ENCODE data around the gene HTT. TPM values are rescaled to one million over a fixed set of nuclear protein-coding genes. Genes with fewer than 3 reads are reported as not detected.

The HTT gene
- polyA plus RNA-seq, 2 of the 4 experiments (the other 2 are of a cell fraction), result 14.5 to 16.9 TPM

DNA sequence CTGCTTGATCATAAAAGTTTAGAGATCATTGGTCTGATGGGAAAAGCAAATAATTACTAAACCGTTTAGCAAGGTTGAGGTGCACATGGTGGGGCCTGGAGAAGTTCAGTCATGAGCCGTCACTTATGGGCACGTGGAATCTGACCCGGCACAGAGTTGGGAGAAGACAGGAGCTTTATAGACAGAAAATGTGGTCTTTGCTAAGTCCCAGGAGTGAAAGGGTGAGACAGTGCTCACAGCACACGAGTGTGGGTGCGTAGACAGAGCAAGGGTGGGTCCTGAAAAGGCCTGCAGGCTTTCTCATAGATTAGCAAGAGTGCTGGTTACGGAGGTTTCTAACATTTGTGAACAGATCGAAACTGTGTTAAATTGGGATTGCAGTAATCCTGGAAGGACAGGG is 43.8 kb downstream of the HTT start:
- H3K4me1 ChIP-seq, result no peaks in the 10 kb centered on the region
- WGBS (ENCODE audit: missing lambda C conversion rate), result 91% methylated on average over 8 of the region's 8 CpGs
- H3K27ac ChIP-seq, result no peak overlapping the region
- no peak overlapping the region for H3K4me2 ChIP-seq
- FAIRE-seq (no peak), ATAC-seq (no peak), DNase-seq (ENCODE audit: low read depth in 1 of 2, low spot score in 1 of 2) (no peak)
- no peaks in the 10 kb centered on the region for H3K9me3 ChIP-seq
- TF ChIP-seq, protein P1, sequence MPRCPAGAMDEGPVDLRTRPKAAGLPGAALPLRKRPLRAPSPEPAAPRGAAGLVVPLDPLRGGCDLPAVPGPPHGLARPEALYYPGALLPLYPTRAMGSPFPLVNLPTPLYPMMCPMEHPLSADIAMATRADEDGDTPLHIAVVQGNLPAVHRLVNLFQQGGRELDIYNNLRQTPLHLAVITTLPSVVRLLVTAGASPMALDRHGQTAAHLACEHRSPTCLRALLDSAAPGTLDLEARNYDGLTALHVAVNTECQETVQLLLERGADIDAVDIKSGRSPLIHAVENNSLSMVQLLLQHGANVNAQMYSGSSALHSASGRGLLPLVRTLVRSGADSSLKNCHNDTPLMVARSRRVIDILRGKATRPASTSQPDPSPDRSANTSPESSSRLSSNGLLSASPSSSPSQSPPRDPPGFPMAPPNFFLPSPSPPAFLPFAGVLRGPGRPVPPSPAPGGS (IDR thresholded peaks at IDR 0.05), result no peak
- TF ChIP-seq, protein P2, sequence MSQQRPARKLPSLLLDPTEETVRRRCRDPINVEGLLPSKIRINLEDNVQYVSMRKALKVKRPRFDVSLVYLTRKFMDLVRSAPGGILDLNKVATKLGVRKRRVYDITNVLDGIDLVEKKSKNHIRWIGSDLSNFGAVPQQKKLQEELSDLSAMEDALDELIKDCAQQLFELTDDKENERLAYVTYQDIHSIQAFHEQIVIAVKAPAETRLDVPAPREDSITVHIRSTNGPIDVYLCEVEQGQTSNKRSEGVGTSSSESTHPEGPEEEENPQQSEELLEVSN (IDR thresholded peaks at IDR 0.05; ENCODE audit: borderline replicate concordance, low read depth), result no peak
- TF ChIP-seq GATA3 (IDR thresholded peaks at IDR 0.05; ENCODE audit: borderline replicate concordance) (no peak), HDAC2 (IDR thresholded peaks at IDR 0.05) (no peak)
- CTCF ChIA-PET, result no interaction called here
- H3K4me3 ChIP-seq, result no peak overlapping the region
- POLR2A ChIA-PET, result no interaction called here

DNA sequence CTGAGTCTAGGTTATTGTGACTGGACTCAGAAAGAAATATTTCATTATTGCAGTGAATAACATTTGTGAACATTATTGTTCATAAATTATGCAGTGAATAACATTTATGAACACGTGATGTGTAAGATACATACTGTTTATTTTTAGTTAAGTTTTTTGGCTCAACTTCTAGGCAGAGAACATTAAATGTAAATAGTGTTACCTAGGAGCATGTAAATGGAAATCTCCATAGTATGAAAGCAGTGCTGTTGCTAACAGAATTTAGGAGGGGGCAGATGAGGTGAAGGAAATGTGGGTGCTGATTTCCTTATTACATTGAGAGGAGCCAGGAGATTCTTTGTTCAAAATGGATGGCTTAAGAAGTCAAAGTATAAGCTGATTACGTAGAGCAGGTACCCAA is 45.0 kb downstream of the HTT start:
- no peak overlapping the region for H3K4me3 ChIP-seq
- ChIA-PET POLR2A (no interaction called here), CTCF (no interaction called here)
- H3K9me3 ChIP-seq, result no peaks in the 10 kb centered on the region
- 85% methylated on average over 2 of the region's 2 CpGs for WGBS (ENCODE audit: missing lambda C conversion rate)
- no peak for DNase-seq (ENCODE audit: low read depth in 1 of 2, low spot score in 1 of 2)
- no peak overlapping the region for H3K4me2 ChIP-seq
- FAIRE-seq, result no peak
- H3K27ac ChIP-seq, result no peak overlapping the region
- no peak for TF ChIP-seq FOSB (CRISPR knock-in tag; IDR thresholded peaks at IDR 0.05)
- no peak for TF ChIP-seq ESRRA (IDR thresholded peaks at IDR 0.05; ENCODE audit: borderline replicate concordance, low read length)
- TF ChIP-seq RFX5 (IDR thresholded peaks at IDR 0.05), result no peak
- no peak for TF ChIP-seq CHD4 (IDR thresholded peaks at IDR 0.05; ENCODE audit: borderline replicate concordance)
- TF ChIP-seq, protein P3, sequence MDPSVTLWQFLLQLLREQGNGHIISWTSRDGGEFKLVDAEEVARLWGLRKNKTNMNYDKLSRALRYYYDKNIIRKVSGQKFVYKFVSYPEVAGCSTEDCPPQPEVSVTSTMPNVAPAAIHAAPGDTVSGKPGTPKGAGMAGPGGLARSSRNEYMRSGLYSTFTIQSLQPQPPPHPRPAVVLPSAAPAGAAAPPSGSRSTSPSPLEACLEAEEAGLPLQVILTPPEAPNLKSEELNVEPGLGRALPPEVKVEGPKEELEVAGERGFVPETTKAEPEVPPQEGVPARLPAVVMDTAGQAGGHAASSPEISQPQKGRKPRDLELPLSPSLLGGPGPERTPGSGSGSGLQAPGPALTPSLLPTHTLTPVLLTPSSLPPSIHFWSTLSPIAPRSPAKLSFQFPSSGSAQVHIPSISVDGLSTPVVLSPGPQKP (IDR thresholded peaks at IDR 0.05; ENCODE audit: low read depth, low read length), result no peak
- no peak for TF ChIP-seq HOXA7 (CRISPR knock-in tag; IDR thresholded peaks at IDR 0.05)
- no peak for TF ChIP-seq KDM5A (IDR thresholded peaks at IDR 0.05)
- no peak for TF ChIP-seq RCOR1 (IDR thresholded peaks at IDR 0.05; ENCODE audit: low read depth, low read length)
- no peak for TF ChIP-seq CBX2 (IDR thresholded peaks at IDR 0.05; ENCODE audit: borderline replicate concordance, low read depth)
- no peak for TF ChIP-seq FOXS1 (CRISPR knock-in tag; IDR thresholded peaks at IDR 0.05)
- TF ChIP-seq, protein P2 (IDR thresholded peaks at IDR 0.05; ENCODE audit: borderline replicate concordance, low read depth), result no peak
- TF ChIP-seq, protein P4, sequence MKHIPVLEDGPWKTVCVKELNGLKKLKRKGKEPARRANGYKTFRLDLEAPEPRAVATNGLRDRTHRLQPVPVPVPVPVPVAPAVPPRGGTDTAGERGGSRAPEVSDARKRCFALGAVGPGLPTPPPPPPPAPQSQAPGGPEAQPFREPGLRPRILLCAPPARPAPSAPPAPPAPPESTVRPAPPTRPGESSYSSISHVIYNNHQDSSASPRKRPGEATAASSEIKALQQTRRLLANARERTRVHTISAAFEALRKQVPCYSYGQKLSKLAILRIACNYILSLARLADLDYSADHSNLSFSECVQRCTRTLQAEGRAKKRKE (CRISPR knock-in tag; IDR thresholded peaks at IDR 0.05; ENCODE audit: low read depth), result no peak
- no peak for TF ChIP-seq CHD2 (IDR thresholded peaks at IDR 0.05; ENCODE audit: low read length, partially characterized antibody)
- no peak for TF ChIP-seq HDAC2 (IDR thresholded peaks at IDR 0.05)
- no peak for TF ChIP-seq TFCP2L1 (CRISPR knock-in tag; IDR thresholded peaks at IDR 0.05)
- TF ChIP-seq ZC3H11A (IDR thresholded peaks at IDR 0.05), result no peak
- TF ChIP-seq HEYL (CRISPR knock-in tag; IDR thresholded peaks at IDR 0.05), result no peak
- no peak for ATAC-seq
- H3K4me1 ChIP-seq, result no peaks in the 10 kb centered on the region

DNA sequence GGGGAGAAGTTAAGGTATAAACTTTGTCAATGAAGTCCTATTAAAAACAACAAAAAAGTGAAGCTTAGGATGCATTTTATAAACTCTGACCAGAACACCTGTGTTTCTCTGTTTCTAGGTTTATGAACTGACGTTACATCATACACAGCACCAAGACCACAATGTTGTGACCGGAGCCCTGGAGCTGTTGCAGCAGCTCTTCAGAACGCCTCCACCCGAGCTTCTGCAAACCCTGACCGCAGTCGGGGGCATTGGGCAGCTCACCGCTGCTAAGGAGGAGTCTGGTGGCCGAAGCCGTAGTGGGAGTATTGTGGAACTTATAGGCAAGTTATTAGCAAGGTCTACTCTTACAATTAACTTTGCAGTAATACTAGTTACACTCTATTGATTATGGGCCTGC is 46.6 kb downstream of the HTT start:
- no peaks in the 10 kb centered on the region for H3K9me3 ChIP-seq
- 95% methylated on average over 9 of the region's 9 CpGs for WGBS (ENCODE audit: missing lambda C conversion rate)
- POLR2A ChIA-PET, result no interaction called here
- TF ChIP-seq RCOR1 (IDR thresholded peaks at IDR 0.05; ENCODE audit: low read depth, low read length) (no peak), EP300 (IDR thresholded peaks at IDR 0.05) (no peak), POLR2A (IDR thresholded peaks at IDR 0.05; ENCODE audit: low read length) (no peak), TP53 (CRISPR knock-in tag; IDR thresholded peaks at IDR 0.05) (no peak), JUN (IDR thresholded peaks at IDR 0.05) (no peak)
- TF ChIP-seq, protein P5, sequence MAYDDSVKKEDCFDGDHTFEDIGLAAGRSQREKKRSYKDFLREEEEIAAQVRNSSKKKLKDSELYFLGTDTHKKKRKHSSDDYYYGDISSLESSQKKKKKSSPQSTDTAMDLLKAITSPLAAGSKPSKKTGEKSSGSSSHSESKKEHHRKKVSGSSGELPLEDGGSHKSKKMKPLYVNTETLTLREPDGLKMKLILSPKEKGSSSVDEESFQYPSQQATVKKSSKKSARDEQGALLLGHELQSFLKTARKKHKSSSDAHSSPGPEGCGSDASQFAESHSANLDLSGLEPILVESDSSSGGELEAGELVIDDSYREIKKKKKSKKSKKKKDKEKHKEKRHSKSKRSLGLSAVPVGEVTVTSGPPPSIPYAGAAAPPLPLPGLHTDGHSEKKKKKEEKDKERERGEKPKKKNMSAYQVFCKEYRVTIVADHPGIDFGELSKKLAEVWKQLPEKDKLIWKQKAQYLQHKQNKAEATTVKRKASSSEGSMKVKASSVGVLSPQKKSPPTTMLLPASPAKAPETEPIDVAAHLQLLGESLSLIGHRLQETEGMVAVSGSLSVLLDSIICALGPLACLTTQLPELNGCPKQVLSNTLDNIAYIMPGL (CRISPR knock-in tag; IDR thresholded peaks at IDR 0.05; ENCODE audit: borderline replicate concordance), result no peak
- TF ChIP-seq, protein P6, sequence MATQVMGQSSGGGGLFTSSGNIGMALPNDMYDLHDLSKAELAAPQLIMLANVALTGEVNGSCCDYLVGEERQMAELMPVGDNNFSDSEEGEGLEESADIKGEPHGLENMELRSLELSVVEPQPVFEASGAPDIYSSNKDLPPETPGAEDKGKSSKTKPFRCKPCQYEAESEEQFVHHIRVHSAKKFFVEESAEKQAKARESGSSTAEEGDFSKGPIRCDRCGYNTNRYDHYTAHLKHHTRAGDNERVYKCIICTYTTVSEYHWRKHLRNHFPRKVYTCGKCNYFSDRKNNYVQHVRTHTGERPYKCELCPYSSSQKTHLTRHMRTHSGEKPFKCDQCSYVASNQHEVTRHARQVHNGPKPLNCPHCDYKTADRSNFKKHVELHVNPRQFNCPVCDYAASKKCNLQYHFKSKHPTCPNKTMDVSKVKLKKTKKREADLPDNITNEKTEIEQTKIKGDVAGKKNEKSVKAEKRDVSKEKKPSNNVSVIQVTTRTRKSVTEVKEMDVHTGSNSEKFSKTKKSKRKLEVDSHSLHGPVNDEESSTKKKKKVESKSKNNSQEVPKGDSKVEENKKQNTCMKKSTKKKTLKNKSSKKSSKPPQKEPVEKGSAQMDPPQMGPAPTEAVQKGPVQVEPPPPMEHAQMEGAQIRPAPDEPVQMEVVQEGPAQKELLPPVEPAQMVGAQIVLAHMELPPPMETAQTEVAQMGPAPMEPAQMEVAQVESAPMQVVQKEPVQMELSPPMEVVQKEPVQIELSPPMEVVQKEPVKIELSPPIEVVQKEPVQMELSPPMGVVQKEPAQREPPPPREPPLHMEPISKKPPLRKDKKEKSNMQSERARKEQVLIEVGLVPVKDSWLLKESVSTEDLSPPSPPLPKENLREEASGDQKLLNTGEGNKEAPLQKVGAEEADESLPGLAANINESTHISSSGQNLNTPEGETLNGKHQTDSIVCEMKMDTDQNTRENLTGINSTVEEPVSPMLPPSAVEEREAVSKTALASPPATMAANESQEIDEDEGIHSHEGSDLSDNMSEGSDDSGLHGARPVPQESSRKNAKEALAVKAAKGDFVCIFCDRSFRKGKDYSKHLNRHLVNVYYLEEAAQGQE (IDR thresholded peaks at IDR 0.05), result no peak

More for the DNA sequence above, 46.6 kb downstream of the HTT start:
- no peak overlapping the region for H3K4me2 ChIP-seq
- CTCF ChIA-PET, result interaction anchor here (1.2 to 1.4 kb wide), 2 partner anchors 9 to 14 kb away, joined by 3 read pairs; no protein-coding TSS in a partner anchor
- DNase-seq (ENCODE audit: low read depth in 1 of 2, low spot score in 1 of 2) (no peak), FAIRE-seq (no peak), ATAC-seq (no peak)
- no peak overlapping the region for H3K27ac ChIP-seq
- no peak overlapping the region for H3K4me3 ChIP-seq
- H3K4me1 ChIP-seq, result no peaks in the 10 kb centered on the region
